Activated CD4-positive, alpha-beta T cell treated with anti-CD3 and anti-CD28 coated beads, Interleukin-2, Interleukin-4, amounts not matched to agents 100 ng/mL and 50 ng/mL, durations not matched to agents 16 hours and 8 hours (primary cell): Measurements from ENCODE around the gene EPHB4.
"Not testable (repeated sequence)": the region's sequence is repeated elsewhere in the genome, so short reads cannot be mapped to it uniquely, and the experiment has no call there.

ENCODE experiments used
- DNase-seq: peaks from one replicate; pipeline ENCODE4 v3.0.0-alpha.2; 2020; ENCODE audit warnings: low spot score

The EPHB4 gene

DNA sequence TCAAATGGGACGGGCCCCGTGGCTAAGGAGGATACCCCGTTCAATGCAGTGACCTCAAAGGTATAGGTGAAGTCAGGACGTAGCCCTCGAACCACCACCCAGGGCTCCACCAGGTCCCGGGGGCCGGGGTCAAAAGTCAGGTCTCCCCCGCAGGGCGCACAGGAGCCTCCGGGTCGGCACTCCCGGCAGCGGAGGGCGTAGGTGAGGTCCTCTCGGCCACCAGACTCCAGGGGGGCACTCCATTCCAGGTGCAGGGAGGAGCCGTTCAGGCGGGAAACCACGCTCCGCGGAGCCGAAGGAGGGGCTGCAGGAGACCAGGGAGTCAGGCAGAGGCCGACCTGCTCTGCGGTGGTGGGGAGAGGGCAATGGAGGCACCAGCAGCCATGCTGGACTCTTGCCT is 7.7 kb downstream of the EPHB4 start:
- DNase-seq: no peak

GRCh38 chr7:100818825-100819224 is 8.5 kb downstream of the EPHB4 start:
- DNase-seq: no peak

- DNase-seq: no peak
Observed at GRCh38 chr7:100818366-100818765, 9.0 kb downstream of the EPHB4 start.

GRCh38 chr7:100817097-100817496 is 10.2 kb downstream of the EPHB4 start:
- no peak for DNase-seq

GRCh38 chr7:100816515-100816914 is 10.8 kb downstream of the EPHB4 start:
- DNase-seq: not testable (repeated sequence)

DNA sequence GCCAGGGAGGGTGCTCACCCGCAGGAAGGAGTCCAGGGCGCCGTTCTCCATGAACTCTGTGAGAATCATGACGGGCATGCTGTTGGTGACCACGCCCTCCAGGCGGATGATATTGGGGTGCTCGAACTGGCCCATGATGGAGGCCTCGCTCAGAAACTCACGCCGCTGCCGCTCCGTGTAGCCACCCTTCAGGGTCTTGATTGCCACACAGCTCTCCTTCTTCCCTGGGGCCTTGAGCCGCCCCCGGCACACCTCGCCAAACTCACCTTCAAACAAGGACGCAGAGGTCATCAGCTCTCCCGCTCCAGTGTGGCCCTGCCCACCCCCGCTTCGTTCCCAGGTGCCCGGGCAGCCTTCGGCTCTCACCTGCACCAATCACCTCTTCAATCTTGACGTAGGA is 14.6 kb downstream of the EPHB4 start:
- no peak for DNase-seq

GRCh38 chr7:100811480-100811879 is 15.8 kb downstream of the EPHB4 start:
- DNase-seq: no peak

- no peak for DNase-seq
Observed at GRCh38 chr7:100808354-100808875, 18.9 kb downstream of the EPHB4 start.

GRCh38 chr7:100806883-100807282 is 20.4 kb downstream of the EPHB4 start:
- DNase-seq: not testable (repeated sequence)

- DNase-seq: no peak
Observed at GRCh38 chr7:100806276-100806675, 21.0 kb downstream of the EPHB4 start.

DNA sequence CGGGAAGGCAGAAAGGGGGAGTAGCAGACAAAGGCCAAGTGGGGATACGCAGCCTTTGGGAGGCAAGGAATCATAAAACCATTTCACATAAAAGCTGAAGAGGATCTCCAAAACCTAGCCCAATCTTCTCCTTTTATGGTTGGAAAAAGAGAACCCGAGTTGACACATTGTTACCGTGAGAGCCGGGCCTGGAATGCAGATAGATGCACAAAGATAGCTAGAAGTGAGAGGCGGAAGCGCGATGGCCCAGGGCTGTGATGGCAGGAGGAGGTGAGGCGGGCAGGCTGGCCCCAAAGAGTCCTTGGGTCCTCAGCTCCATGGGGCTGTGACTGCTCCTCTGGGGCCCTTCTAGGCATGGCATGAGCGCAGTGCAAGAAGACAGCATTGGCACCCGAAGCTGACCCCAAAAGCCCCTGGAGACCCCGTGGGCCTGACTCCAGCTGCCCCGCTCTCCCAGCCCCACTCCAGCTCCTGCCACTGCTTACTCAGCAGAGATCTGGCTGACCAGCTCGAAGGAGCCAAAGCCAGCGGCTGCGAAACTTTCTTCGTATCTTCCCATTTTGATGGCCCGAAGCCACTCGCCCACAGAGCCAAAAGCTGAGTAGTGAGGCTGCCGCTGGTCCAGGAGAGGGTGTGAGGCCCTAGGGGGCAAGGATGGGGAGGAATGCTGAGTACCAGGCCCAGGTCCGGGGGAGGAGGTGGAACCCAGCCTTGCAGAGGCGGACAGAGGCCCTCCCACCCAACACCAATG is 22.5 kb downstream of the EPHB4 start:
- DNase-seq: no peak

GRCh38 chr7:100803398-100804161 is 23.7 kb downstream of the EPHB4 start:
- DNase-seq: peak; percentile 74

DNA sequence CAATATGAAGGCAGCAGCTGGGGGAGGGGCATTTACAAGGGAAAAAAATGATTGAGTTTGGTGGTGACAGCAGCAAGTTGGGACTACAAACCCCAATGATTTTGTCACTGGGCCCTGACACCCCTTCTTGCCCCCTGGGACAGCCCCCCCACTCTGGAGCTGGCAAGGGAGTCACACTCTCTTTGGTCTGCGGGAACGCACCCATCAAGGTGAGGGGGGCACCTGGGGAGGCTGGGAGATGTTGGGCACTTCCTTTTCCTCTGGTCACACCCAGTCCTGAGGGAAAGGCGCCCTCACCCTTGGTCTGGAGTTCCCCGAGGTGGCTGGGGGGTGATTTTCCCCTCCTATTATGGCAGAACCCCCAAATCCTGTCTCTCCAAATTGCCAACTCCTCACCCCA is 24.4 kb downstream of the EPHB4 start:
- DNase-seq: no peak

GRCh38 chr7:100801833-100802568 is 25.3 kb downstream of the EPHB4 start:
- DNase-seq: no peak

DNA sequence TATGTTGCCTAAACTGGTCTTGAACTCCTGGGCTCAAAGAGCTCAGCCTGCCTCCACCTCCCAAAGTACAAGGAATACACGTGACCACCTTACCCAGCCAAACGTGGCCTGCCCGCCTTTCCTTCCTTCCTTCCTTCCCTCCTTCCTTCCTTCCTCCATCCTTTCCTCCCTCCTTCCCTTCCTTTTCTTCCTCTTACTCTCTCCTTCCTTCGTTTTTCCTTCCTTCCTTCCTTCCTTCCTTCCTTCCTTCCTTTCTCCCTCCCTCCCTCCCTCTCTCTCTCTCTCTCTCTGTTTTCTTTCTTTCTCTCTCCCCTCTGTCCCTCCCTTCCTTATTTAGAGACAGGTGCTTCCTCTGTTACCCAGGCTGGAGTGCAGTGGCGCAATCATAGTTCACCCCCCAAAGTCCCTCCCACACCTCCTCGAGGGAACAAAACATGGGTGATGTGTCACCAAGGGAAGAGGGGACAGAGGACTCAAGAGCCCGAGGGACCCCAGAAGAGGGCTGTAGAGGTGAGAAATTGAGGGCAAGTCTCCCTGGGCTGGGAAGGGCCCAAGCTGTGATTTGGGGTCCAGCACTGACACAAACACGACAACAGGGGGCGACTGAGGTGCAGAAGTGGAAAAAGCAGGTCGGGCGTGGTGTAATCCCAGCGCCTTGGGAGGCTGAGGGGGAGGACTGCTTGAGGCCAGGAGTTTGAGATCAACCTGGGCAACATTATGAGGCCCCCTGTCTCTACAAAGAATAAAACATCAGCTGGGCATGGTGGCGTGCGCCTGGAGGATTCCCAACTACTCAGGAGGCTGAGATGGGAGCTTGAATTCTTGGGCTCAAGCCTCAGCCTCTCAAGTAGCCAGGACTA is 28.1 kb downstream of the EPHB4 start:
- peak; percentile 65 for DNase-seq

GRCh38 chr7:100794741-100795140 is 32.6 kb downstream of the EPHB4 start:
- no peak for DNase-seq

DNA sequence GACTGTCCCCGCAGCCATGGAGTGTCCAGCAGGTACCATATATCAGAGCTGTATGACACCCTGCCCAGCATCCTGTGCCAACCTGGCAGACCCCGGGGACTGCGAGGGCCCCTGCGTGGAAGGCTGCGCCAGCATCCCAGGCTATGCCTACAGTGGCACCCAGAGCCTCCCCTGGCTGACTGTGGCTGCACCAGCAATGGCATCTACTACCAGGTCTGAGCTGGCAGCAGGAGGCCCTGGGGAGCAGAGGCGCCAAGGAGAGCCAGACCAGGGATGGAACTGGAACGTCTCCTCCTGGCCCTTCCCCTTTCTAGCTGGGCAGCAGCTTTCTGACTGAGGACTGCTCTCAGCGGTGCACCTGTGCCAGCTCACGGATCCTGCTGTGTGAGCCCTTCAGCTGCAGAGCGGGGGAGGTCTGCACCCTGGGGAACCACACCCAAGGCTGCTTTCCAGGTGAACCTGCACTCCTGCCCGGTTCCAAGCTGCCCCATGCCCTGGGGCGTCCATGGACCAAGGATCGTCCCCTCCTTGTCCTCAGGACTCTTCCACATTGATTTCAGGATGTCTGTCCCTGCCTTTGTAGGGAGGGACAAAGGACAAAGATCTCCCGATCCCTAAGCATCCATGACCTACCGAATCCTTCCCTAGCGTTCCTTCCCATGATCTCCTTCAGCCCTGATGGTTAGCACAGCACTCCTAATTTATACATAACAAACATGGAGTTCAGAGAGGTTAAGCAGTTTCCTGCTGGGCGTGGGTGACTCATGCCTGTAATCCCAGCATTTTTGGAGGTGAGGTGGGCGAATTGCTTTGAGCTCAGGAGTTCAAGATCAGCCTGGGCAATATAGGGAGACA is 33.3 kb downstream of the EPHB4 start:
- DNase-seq: no peak

DNA sequence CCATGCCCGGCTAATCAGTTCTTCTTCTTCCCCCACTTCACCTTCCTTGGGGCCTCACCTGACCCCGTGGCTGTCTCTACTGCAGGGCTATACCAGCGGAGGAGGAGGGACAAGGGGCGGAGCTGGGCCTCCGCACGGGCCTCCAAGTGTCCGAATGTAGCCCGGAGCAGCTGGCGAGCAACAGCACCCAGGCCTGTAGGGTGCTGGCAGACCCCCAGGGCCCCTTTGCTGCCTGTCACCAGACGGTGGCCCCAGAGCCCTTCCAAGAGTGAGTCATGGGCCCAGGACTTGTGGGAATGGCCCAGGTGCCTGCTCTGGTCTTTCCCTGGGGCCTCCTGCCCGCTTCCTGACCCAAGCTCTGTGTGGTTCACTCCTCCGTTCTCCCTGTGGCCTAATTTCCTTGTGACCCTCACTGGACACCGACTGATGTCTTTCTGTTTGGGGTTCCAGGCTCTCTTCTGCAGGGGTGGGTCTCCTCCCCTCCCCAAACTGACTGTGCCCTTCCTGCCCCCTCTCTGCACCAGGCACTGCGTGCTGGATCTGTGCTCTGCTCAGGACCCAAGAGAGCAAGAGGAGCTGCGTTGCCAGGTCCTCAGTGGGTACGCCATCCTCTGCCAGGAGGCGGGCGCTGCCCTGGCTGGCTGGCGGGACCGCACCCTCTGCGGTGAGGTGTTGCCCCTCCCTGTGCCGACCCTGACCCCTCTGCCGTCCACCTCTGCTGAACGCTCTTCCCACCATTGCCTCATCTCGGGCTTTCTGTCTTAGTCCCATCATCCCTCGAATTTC is 35.2 kb downstream of the EPHB4 start:
- DNase-seq: no peak

DNA sequence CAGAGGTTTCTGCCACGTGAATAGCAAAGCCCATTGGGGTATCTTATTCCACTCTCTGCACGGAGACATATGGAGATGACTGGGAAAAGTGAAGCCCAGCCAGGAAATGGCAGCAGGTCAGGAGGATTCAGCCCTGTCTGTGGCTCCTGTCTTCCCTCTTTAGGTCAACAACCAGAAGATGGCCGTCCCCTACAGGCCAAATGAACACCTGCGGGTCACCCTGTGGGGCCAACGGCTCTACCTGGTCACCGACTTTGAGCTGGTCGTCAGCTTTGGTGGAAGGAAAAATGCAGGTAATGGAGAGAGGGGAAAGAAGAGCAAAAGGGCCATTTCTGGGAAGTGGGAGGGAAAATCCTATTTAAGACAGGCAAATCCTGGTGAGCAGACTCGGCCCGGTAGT is 38.3 kb downstream of the EPHB4 start:
- no peak for DNase-seq

DNA sequence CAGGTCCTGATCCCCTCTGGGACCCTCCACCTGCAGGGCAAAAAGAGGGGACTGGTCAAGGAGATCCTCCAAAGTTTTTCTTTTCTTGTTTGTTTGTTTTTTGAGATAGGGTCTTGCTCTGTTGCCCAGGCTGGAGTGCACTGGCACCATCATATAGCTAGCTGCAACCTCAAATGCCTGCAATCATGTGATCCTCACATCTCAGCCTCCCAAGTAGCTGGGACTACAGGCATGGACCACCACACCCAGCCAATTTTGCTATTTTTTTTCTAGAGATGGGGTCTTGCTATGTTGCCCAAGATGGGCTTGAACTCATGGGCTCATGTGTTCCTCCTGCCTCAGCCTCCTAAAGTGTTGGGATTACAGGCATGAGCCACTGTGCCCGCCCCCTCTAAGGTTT is 41.0 kb downstream of the EPHB4 start:
- no peak for DNase-seq
